Thymus (tissue), 11 donors: ENCODE data around the gene CLN5. TPM values are rescaled to one million over a fixed set of nuclear protein-coding genes. Genes with fewer than 3 reads are reported as not detected.
"Not testable (repeated sequence)": the region's sequence is repeated elsewhere in the genome, so short reads cannot be mapped to it uniquely, and the experiment has no call there.

Source experiments
- DNase-seq, 9 donors: peaks; one replicate each; pipeline ENCODE4 v3.0.0-alpha.2; 2013; ENCODE audit warnings: low spot score in 9 of 9, low read depth in 6 of 9, missing footprints in 1 of 9
- H3K27ac ChIP-seq, 2 donors: one replicate each; pipeline ENCODE4 v1.5.1; 2013; ENCODE audit warnings: control low read depth in 1 of 2, low read depth in 1 of 2, low read length in 1 of 2, mild to moderate bottlenecking in 1 of 2, moderate library complexity in 1 of 2
- H3K27me3 ChIP-seq, 2 donors: one replicate each; pipeline ENCODE4 v1.5.1; 2013; ENCODE audit warnings: low read length in 1 of 2; ENCODE audit not compliant: control insufficient read depth in 2 of 2, insufficient read depth in 1 of 2
- H3K36me3 ChIP-seq, 2 donors: one replicate each; pipeline ENCODE4 v1.5.1; 2013; ENCODE audit warnings: low read length in 1 of 2, mild to moderate bottlenecking in 1 of 2, moderate library complexity in 1 of 2; ENCODE audit not compliant: control insufficient read depth in 2 of 2, insufficient read depth in 2 of 2
- H3K4me1 ChIP-seq, 2 donors: one replicate each; pipeline ENCODE4 v1.5.1; 2013; ENCODE audit warnings: low read length in 2 of 2; ENCODE audit not compliant: control insufficient read depth in 2 of 2, insufficient read depth in 2 of 2
- H3K4me3 ChIP-seq, 2 donors: one replicate each; pipeline ENCODE4 v1.5.1; 2013; ENCODE audit warnings: low read length in 2 of 2, control low read depth in 1 of 2, mild to moderate bottlenecking in 1 of 2
- H3K9me3 ChIP-seq, 2 donors: one replicate each; pipeline ENCODE4 v1.5.1; 2013; ENCODE audit warnings: low read length in 1 of 2, mild to moderate bottlenecking in 1 of 2; ENCODE audit not compliant: control insufficient read depth in 2 of 2, insufficient read depth in 1 of 2
- WGBS: extraction: QIAGEN DNeasy Blood & Tissue Kit; methylation state at CpG from one replicate; pipeline ENCODE4 v1.1.7; 2013; 5-methylcytosine and 5-hydroxymethylcytosine counted together
- polyA plus RNA-seq: library from polyadenylated mRNA; stranded (reverse); fragments of 200-250 nt; gene quantifications from one replicate; pipeline ENCODE4 v1.2.3, GENCODE V29; 2013
- total RNA-seq: library from RNA; stranded (reverse); fragments of 120-200 nt; gene quantifications from one replicate; pipeline ENCODE4 v1.2.4, GENCODE V29; 2013
- donor health status: healthy.

The CLN5 gene
- total and polyA plus RNA-seq, 2 donors = 29.1 to 30.6 TPM

- 81% methylated on average over 7 of the region's 7 CpGs for WGBS
- no peaks in the 10 kb centered on the region for H3K27me3 ChIP-seq
- DNase-seq = peak in 1 of 9 donors; percentile 19
- no peak overlapping the region for H3K4me3 ChIP-seq
- no peaks in the 10 kb centered on the region for H3K9me3 ChIP-seq
- peaks cover 10 to 75% of the 10 kb centered on the region in 2 donors for H3K36me3 ChIP-seq
- no peaks in the 10 kb centered on the region for H3K4me1 ChIP-seq
- no peak overlapping the region for H3K27ac ChIP-seq
These were observed 10.8 kb downstream of the CLN5 start for GRCh38 chr13:77002590-77003190.

GRCh38 chr13:77008337-77008736, 16.5 kb downstream of the CLN5 start:
- H3K27ac ChIP-seq, H3K4me3 ChIP-seq, DNase-seq, H3K9me3 ChIP-seq, H3K27me3 ChIP-seq, H3K4me1 ChIP-seq: not testable (repeated sequence)
- 98% methylated on average over 4 of the region's 4 CpGs for WGBS
- H3K36me3 ChIP-seq = peaks cover 37 to 69% of the 10 kb centered on the region in 2 donors

DNA sequence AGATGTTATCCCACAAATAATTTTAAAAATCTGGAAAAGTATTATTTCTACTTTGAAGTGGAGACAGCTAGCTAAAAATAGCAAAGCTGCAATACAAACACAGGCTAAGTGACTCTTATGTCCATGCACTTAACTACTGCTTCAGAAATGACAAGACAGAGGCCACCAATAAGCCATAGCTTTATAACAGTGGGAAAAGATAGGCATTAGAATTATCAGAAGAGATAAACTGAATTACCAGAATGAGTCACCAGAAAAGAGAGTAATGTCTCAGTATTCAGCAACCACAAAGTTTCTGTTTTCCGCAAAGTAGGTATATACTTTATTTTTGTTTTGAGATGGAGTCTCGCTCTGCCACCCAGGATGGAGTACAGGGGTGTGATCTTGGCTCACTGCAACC, 17.1 kb downstream of the CLN5 start:
- 92% methylated on average over 2 of the region's 2 CpGs for WGBS
- Histone ChIP-seq H3K4me1 (no peaks in the 10 kb centered on the region), H3K4me3 (no peak overlapping the region), H3K36me3 (peaks cover 40 to 69% of the 10 kb centered on the region in 2 donors), H3K27ac (no peak overlapping the region), H3K27me3 (no peaks in the 10 kb centered on the region), H3K9me3 (no peaks in the 10 kb centered on the region)
- DNase-seq = no peak

- H3K4me3 ChIP-seq, H3K27ac ChIP-seq, H3K27me3 ChIP-seq, H3K4me1 ChIP-seq, DNase-seq, H3K9me3 ChIP-seq: not testable (repeated sequence)
- WGBS = 88% methylated on average over 5 of the region's 5 CpGs
- peaks cover 42 to 71% of the 10 kb centered on the region in 2 donors for H3K36me3 ChIP-seq
These were observed 17.8 kb downstream of the CLN5 start for GRCh38 chr13:77009719-77010118.

- Histone ChIP-seq H3K27me3 (no peaks in the 10 kb centered on the region), H3K4me3 (no peak overlapping the region), H3K27ac (no peak overlapping the region), H3K36me3 (peaks cover 39 to 82% of the 10 kb centered on the region in 2 donors), H3K9me3 (no peaks in the 10 kb centered on the region), H3K4me1 (no peaks in the 10 kb centered on the region)
- WGBS = 66% methylated on average over 2 of the region's 2 CpGs
- DNase-seq = no peak
These were observed 22.1 kb downstream of the CLN5 start for GRCh38 chr13:77013853-77014542.

GRCh38 chr13:77014906-77015685, 23.2 kb downstream of the CLN5 start:
- Histone ChIP-seq H3K27me3 (no peaks in the 10 kb centered on the region), H3K4me3 (no peak overlapping the region), H3K4me1 (no peaks in the 10 kb centered on the region), H3K36me3 (peaks cover 35 to 77% of the 10 kb centered on the region in 2 donors), H3K27ac (no peak overlapping the region), H3K9me3 (no peaks in the 10 kb centered on the region)
- over 99% methylated on average over 2 of the region's 2 CpGs for WGBS
- no peak for DNase-seq

- no peak overlapping the region for H3K27ac ChIP-seq
- 96% methylated on average over 3 of the region's 3 CpGs for WGBS
- H3K36me3 ChIP-seq = peaks cover 26 to 75% of the 10 kb centered on the region in 2 donors
- H3K27me3 ChIP-seq = no peaks in the 10 kb centered on the region
- no peaks in the 10 kb centered on the region for H3K9me3 ChIP-seq
- DNase-seq = no peak
- no peak overlapping the region for H3K4me3 ChIP-seq
- no peaks in the 10 kb centered on the region for H3K4me1 ChIP-seq
These were observed 24.5 kb downstream of the CLN5 start for GRCh38 chr13:77016251-77016812.

- no peak for DNase-seq
- WGBS = 98% methylated on average over 6 of the region's 6 CpGs
- H3K36me3 ChIP-seq = peaks cover 19 to 71% of the 10 kb centered on the region in 2 donors
- no peak overlapping the region for H3K4me3 ChIP-seq
- H3K9me3 ChIP-seq = no peaks in the 10 kb centered on the region
- no peaks in the 10 kb centered on the region for H3K27me3 ChIP-seq
- no peak overlapping the region for H3K27ac ChIP-seq
- H3K4me1 ChIP-seq = peaks cover 0 to under 1% of the 10 kb centered on the region in 2 donors
These were observed 25.2 kb downstream of the CLN5 start for GRCh38 chr13:77016888-77017623.
